Caco-2 (cell line): ENCODE data around the gene TPK1. TPM values are rescaled to one million over a fixed set of nuclear protein-coding genes. Genes with fewer than 3 reads are reported as not detected.

ENCODE experiments used
- BruUV-seq: library from RNA; stranded (reverse); fragments of 400-500 nt; replicated peaks from 2 replicates; lab custom pipeline; 2021; lab: Mats Ljungman, UMichigan
- CTCF ChIA-PET: fragments of 300-600 bp; sonication (Branson Sonifier 250); formaldehyde crosslinking; loops from one replicate; lab custom pipeline; 2022; ENCODE audit warnings: antibody characterized with exemption; lab: Charles Lee
- POLR2A ChIA-PET: fragments of 300-600 bp; sonication (Branson Sonifier 250); formaldehyde crosslinking; loops from one replicate; lab custom pipeline; 2022; ENCODE audit warnings: antibody characterized with exemption; lab: Charles Lee
- DNase-seq, 2 experiments: peaks; one replicate each; pipeline versions ENCODE4 v3.0.0 to v3.0.0-alpha.2; 2020 to 2022
- H3K27me3 ChIP-seq: replicated peaks from 2 replicates; pipeline ENCODE4 v1.6.0; 2011; ENCODE audit warnings: low read length; ENCODE audit not compliant: control insufficient read depth, insufficient read depth
- H3K36me3 ChIP-seq: 2 replicates; pipeline ENCODE4 v1.5.1; 2011; ENCODE audit warnings: low read length; ENCODE audit not compliant: control insufficient read depth, insufficient read depth
- H3K4me1 ChIP-seq: fragments of 250-450 bp; sonication (Bioruptor Pico); 2 replicates; pipeline ENCODE4 v1.5.1; 2020; ENCODE audit warnings: mild to moderate bottlenecking
- H3K4me3 ChIP-seq: 2 replicates; pipeline ENCODE4 v1.5.1; 2011; ENCODE audit warnings: low read depth, mild to moderate bottlenecking, control low read depth, low read length
- H3K9me3 ChIP-seq: fragments of 250-450 bp; sonication (Bioruptor Pico); 2 replicates; pipeline ENCODE4 v1.5.1; 2020; ENCODE audit warnings: mild to moderate bottlenecking, moderate library complexity
- H3K27ac Mint-ChIP-seq: one replicate; pipeline ENCODE4 v1.8.0; 2022; ENCODE audit warnings: mixed read lengths; ENCODE audit not compliant: unreplicated experiment
- H3K27me3 Mint-ChIP-seq: one replicate; pipeline ENCODE4 v1.8.0; 2022; ENCODE audit warnings: mixed read lengths; ENCODE audit not compliant: insufficient read depth, unreplicated experiment
- H3K36me3 Mint-ChIP-seq: one replicate; pipeline ENCODE4 v1.8.0; 2022; ENCODE audit warnings: mild to moderate bottlenecking, mixed read lengths; ENCODE audit not compliant: insufficient read depth, unreplicated experiment
- H3K4me1 Mint-ChIP-seq: one replicate; pipeline ENCODE4 v1.8.0; 2022; ENCODE audit warnings: low read depth, mixed read lengths; ENCODE audit not compliant: unreplicated experiment
- H3K4me3 Mint-ChIP-seq: one replicate; pipeline ENCODE4 v1.8.0; 2022; ENCODE audit warnings: mild to moderate bottlenecking, moderate library complexity, mixed read lengths; ENCODE audit not compliant: unreplicated experiment
- H3K9me3 Mint-ChIP-seq: one replicate; pipeline ENCODE4 v1.8.0; 2022; ENCODE audit warnings: mixed read lengths; ENCODE audit not compliant: unreplicated experiment
- intact Hi-C: fragments of 100-400 bp; cut with micrococcal nuclease; formaldehyde crosslinking; loops from one replicate; pipeline ENCODE4 v1.10.0; 2022; ENCODE audit not compliant: unreplicated experiment
- total RNA-seq: library from RNA; stranded (reverse); gene quantifications from 2 replicates; pipeline ENCODE4 v1.2.3, GENCODE V29; 2022
- TF ChIP-seq, protein P1 (sequence below), 2 experiments: fragments of 200-600 bp in 1 of 2; IDR thresholded peaks; 1 replicate in 1 of 2; 2 replicates in 1 of 2; pipeline versions ENCODE4 v1.5.1 to v1.8.0; 2011 to 2022; ENCODE audit warnings: antibody characterized with exemption in 1 of 2, control low read depth in 1 of 2, inconsistent platforms in 1 of 2, low read depth in 1 of 2, low read length in 1 of 2, mild to moderate bottlenecking in 1 of 2, moderate library complexity in 1 of 2; ENCODE audit not compliant: insufficient read depth in 1 of 2, severe bottlenecking in 1 of 2, unreplicated experiment in 1 of 2

Gene TPK1
- total RNA-seq, 1 experiment from 2014 or later: 86.6 TPM

DNA sequence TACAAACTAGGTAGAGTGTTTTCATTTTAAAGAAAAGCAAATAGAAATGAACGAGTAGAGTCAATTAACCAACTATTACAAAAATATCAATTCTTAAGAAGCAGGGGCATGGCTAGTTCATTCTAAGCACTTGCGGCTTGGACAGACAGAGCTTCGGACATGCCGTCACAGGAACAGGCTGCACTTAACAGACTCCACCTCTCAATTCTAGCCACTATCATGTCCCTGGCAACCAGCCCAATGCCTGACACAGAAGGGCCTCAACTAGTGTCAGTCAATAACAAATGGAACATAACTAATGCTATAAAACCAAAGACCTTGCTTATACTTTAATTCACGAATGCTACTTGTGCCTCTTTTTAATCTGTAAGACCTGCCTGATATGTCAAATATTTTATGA, 74.4 kb downstream of the TPK1 start:
- TF ChIP-seq, protein P1, sequence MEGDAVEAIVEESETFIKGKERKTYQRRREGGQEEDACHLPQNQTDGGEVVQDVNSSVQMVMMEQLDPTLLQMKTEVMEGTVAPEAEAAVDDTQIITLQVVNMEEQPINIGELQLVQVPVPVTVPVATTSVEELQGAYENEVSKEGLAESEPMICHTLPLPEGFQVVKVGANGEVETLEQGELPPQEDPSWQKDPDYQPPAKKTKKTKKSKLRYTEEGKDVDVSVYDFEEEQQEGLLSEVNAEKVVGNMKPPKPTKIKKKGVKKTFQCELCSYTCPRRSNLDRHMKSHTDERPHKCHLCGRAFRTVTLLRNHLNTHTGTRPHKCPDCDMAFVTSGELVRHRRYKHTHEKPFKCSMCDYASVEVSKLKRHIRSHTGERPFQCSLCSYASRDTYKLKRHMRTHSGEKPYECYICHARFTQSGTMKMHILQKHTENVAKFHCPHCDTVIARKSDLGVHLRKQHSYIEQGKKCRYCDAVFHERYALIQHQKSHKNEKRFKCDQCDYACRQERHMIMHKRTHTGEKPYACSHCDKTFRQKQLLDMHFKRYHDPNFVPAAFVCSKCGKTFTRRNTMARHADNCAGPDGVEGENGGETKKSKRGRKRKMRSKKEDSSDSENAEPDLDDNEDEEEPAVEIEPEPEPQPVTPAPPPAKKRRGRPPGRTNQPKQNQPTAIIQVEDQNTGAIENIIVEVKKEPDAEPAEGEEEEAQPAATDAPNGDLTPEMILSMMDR (IDR thresholded peaks at IDR 0.05; ENCODE audit: insufficient read depth in 1 of 2, low read depth in 1 of 2, low read length in 1 of 2, severe bottlenecking in 1 of 2, unreplicated experiment in 1 of 2): no peak
- Mint-ChIP-seq H3K27me3 (no peaks in the 10 kb centered on the region), H3K27ac (no peak overlapping the region), H3K4me1 (peaks cover 6% of the 10 kb centered on the region), H3K36me3 (peaks cover 18% of the 10 kb centered on the region), H3K9me3 (peaks cover 6% of the 10 kb centered on the region), H3K4me3 (no peak overlapping the region)
- ChIA-PET POLR2A (no interaction called here), CTCF (no interaction called here)
- Histone ChIP-seq H3K4me3 (no peak overlapping the region), H3K9me3 (no peaks in the 10 kb centered on the region), H3K4me1 (no peaks in the 10 kb centered on the region), H3K27me3 (no peaks in the 10 kb centered on the region), H3K36me3 (no peaks in the 10 kb centered on the region)
- no TSS peak for BruUV-seq
- no peak for DNase-seq
- intact Hi-C loops: loop anchor here (2.0 kb wide), 1 partner anchor 23 kb away; no protein-coding TSS in a partner anchor

GRCh38 chr7:144759653-144760052, 76.2 kb downstream of the TPK1 start:
- no TSS peak for BruUV-seq
- Histone ChIP-seq H3K9me3 (no peaks in the 10 kb centered on the region), H3K4me1 (no peaks in the 10 kb centered on the region), H3K4me3 (no peak overlapping the region), H3K36me3 (no peaks in the 10 kb centered on the region), H3K27me3 (no peaks in the 10 kb centered on the region)
- CTCF ChIA-PET: no interaction called here
- TF ChIP-seq, protein P1 (IDR thresholded peaks at IDR 0.05; ENCODE audit: insufficient read depth in 1 of 2, low read depth in 1 of 2, low read length in 1 of 2, severe bottlenecking in 1 of 2, unreplicated experiment in 1 of 2): no peak
- POLR2A ChIA-PET: no interaction called here
- intact Hi-C loops: loop anchor here (2.0 kb wide), 1 partner anchor 21 kb away; no protein-coding TSS in a partner anchor
- Mint-ChIP-seq H3K4me3 (no peak overlapping the region), H3K9me3 (peaks cover 6% of the 10 kb centered on the region), H3K4me1 (no peaks in the 10 kb centered on the region), H3K36me3 (peaks cover 25% of the 10 kb centered on the region), H3K27me3 (no peaks in the 10 kb centered on the region), H3K27ac (no peak overlapping the region)
- DNase-seq: no peak

- H3K4me3 Mint-ChIP-seq: no peak overlapping the region
- TF ChIP-seq, protein P1 (IDR thresholded peaks at IDR 0.05; ENCODE audit: insufficient read depth in 1 of 2, low read depth in 1 of 2, low read length in 1 of 2, severe bottlenecking in 1 of 2, unreplicated experiment in 1 of 2): no peak
- intact Hi-C loops: no loop called here
- peaks cover 3% of the 10 kb centered on the region for H3K4me1 Mint-ChIP-seq
- no peaks in the 10 kb centered on the region for H3K27me3 Mint-ChIP-seq
- H3K36me3 Mint-ChIP-seq: peaks cover 15% of the 10 kb centered on the region
- Histone ChIP-seq H3K27me3 (no peaks in the 10 kb centered on the region), H3K4me1 (no peaks in the 10 kb centered on the region), H3K9me3 (no peaks in the 10 kb centered on the region; the same call in 1 of the 2 replicates), H3K4me3 (no peak overlapping the region), H3K36me3 (no peaks in the 10 kb centered on the region)
- DNase-seq: no peak
- H3K27ac Mint-ChIP-seq: no peak overlapping the region
- CTCF ChIA-PET: interaction anchor here (1.0 kb wide), 1 partner anchor 9 kb away, joined by 6 read pairs; no protein-coding TSS in a partner anchor
- BruUV-seq: no TSS peak
- POLR2A ChIA-PET: no interaction called here
- H3K9me3 Mint-ChIP-seq: peaks cover 5% of the 10 kb centered on the region
Measured at GRCh38 chr7:144747936-144748335, 87.9 kb downstream of the TPK1 start.
